Liver (tissue), 9 donors: ENCODE measurements around the gene OLIG2. TPM values are rescaled to one million over a fixed set of nuclear protein-coding genes. Genes with fewer than 3 reads are reported as not detected.

ENCODE experiments used
- DNase-seq: peaks from one replicate; pipeline ENCODE4 v3.0.0-alpha.2; 2017; ENCODE audit warnings: low spot score
- H3K27ac ChIP-seq, 2 donors: one replicate each; pipeline ENCODE4 v1.7.0; 2013; ENCODE audit warnings: inconsistent platforms in 2 of 2, low read length in 2 of 2, control low read depth in 1 of 2, low read depth in 1 of 2, mild to moderate bottlenecking in 1 of 2
- H3K27me3 ChIP-seq, 4 donors: one replicate each; pipeline versions ENCODE4 v1.6.1 to v1.7.0; 2013; ENCODE audit warnings: low read length in 3 of 4, inconsistent platforms in 1 of 4, mild to moderate bottlenecking in 1 of 4, moderate library complexity in 1 of 4; ENCODE audit not compliant: control insufficient read depth in 4 of 4, insufficient read depth in 4 of 4
- H3K36me3 ChIP-seq, 4 donors: one replicate each; pipeline versions ENCODE4 v1.6.1 to v1.7.0; 2013; ENCODE audit warnings: low read length in 3 of 4, mild to moderate bottlenecking in 3 of 4, low read depth in 1 of 4, moderate library complexity in 1 of 4; ENCODE audit not compliant: control insufficient read depth in 4 of 4, insufficient read depth in 3 of 4
- H3K4me1 ChIP-seq, 4 donors: one replicate each; pipeline versions ENCODE4 v1.6.1 to v1.7.0; 2013; ENCODE audit warnings: low read length in 3 of 4, mild to moderate bottlenecking in 3 of 4, moderate library complexity in 1 of 4; ENCODE audit not compliant: control insufficient read depth in 4 of 4, insufficient read depth in 4 of 4
- H3K4me3 ChIP-seq, 3 donors: one replicate each; pipeline versions ENCODE4 v1.6.1 to v1.7.0; 2013; ENCODE audit warnings: low read length in 3 of 3, control low read depth in 1 of 3, low read depth in 1 of 3, mild to moderate bottlenecking in 1 of 3
- H3K9ac ChIP-seq, 2 donors: one replicate each; pipeline ENCODE4 v1.7.0; 2013; ENCODE audit warnings: low read length in 2 of 2, mild to moderate bottlenecking in 2 of 2, moderate library complexity in 2 of 2, control low read depth in 1 of 2, low read depth in 1 of 2
- H3K9me3 ChIP-seq, 4 donors: one replicate each; pipeline versions ENCODE4 v1.6.1 to v1.7.0; 2013; ENCODE audit warnings: low read length in 3 of 4; ENCODE audit not compliant: control insufficient read depth in 4 of 4
- ATF3 ChIP-seq: IDR thresholded peaks from 2 replicates; pipeline ENCODE4 v1.6.1; 2016; ENCODE audit warnings: antibody characterized with exemption
- EGR1 ChIP-seq, 2 donors: IDR thresholded peaks; 2 replicates each; pipeline ENCODE4 v1.6.1; 2016 to 2018; ENCODE audit warnings: antibody characterized with exemption in 2 of 2, low read depth in 2 of 2
- FOXA1 ChIP-seq: IDR thresholded peaks from 2 replicates; pipeline ENCODE4 v1.6.1; 2016; ENCODE audit warnings: antibody characterized with exemption
- FOXA2 ChIP-seq: IDR thresholded peaks from 2 replicates; pipeline ENCODE4 v1.6.1; 2016; ENCODE audit warnings: antibody characterized with exemption
- GABPA ChIP-seq, 2 donors: IDR thresholded peaks in 1 of 2; conservative IDR thresholded peaks in 1 of 2; 2 replicates each; pipeline ENCODE4 v1.6.1; 2016; ENCODE audit warnings: antibody characterized with exemption in 2 of 2, mild to moderate bottlenecking in 1 of 2, moderate library complexity in 1 of 2
- HNF4A ChIP-seq, 2 donors: conservative IDR thresholded peaks; 2 replicates each; pipeline ENCODE4 v1.6.1; 2016; ENCODE audit warnings: antibody characterized with exemption in 2 of 2, mild to moderate bottlenecking in 2 of 2
- HNF4G ChIP-seq: IDR thresholded peaks from 2 replicates; pipeline ENCODE4 v1.6.1; 2016; ENCODE audit warnings: antibody characterized with exemption
- MAX ChIP-seq: IDR thresholded peaks from 2 replicates; pipeline ENCODE4 v1.6.1; 2016; ENCODE audit warnings: antibody characterized with exemption
- NR2F2 ChIP-seq: IDR thresholded peaks from 2 replicates; pipeline ENCODE4 v1.6.1; 2016; ENCODE audit warnings: antibody characterized with exemption
- RAD21 ChIP-seq, 2 donors: IDR thresholded peaks; 2 replicates each; pipeline ENCODE4 v1.6.1; 2016; ENCODE audit warnings: antibody characterized with exemption in 2 of 2, mild to moderate bottlenecking in 2 of 2
- REST ChIP-seq: IDR thresholded peaks from 2 replicates; pipeline ENCODE4 v1.6.1; 2016; ENCODE audit warnings: antibody characterized with exemption, mild to moderate bottlenecking
- RXRA ChIP-seq, 2 donors: IDR thresholded peaks; 2 replicates each; pipeline ENCODE4 v1.6.1; 2017 to 2018; ENCODE audit warnings: antibody characterized with exemption in 2 of 2, mild to moderate bottlenecking in 1 of 2
- SP1 ChIP-seq: IDR thresholded peaks from 2 replicates; pipeline ENCODE4 v1.6.1; 2018; ENCODE audit warnings: antibody characterized with exemption, mild to moderate bottlenecking
- TAF1 ChIP-seq: conservative IDR thresholded peaks from 2 replicates; pipeline ENCODE4 v1.6.1; 2016; ENCODE audit warnings: antibody characterized with exemption, mild to moderate bottlenecking
- YY1 ChIP-seq: IDR thresholded peaks from 2 replicates; pipeline ENCODE4 v1.6.1; 2016; ENCODE audit warnings: antibody characterized with exemption, mild to moderate bottlenecking
- ZBTB33 ChIP-seq: IDR thresholded peaks from 2 replicates; pipeline ENCODE4 v1.6.1; 2016; ENCODE audit warnings: antibody characterized with exemption
- WGBS: extraction: QIAGEN DNeasy Blood & Tissue Kit; methylation state at CpG from one replicate; pipeline ENCODE4 v1.1.7; 2013; 5-methylcytosine and 5-hydroxymethylcytosine counted together
- polyA plus RNA-seq, 2 donors: library from polyadenylated mRNA; stranded (reverse) in 1 of 2; unstranded in 1 of 2; fragments of 200-250 nt in 1 of 2; fragments of >200 nt in 1 of 2; fragmentation: Nextera tagmentation in 1 of 2; extraction: Ambion mirVana in 1 of 2; gene quantifications; one replicate each; pipeline versions ENCODE4 v1.2.1 to v1.2.3, GENCODE V29; 2013 to 2015
- total RNA-seq, 2 donors: library from RNA; depleted of rRNA; stranded (reverse); fragments of >200 nt; gene quantifications; one replicate each; pipeline ENCODE4 v1.2.3, GENCODE V29; 2014
- donor health status: healthy.
- donor health status: healthy.
- donor health status: healthy.
- donor health status: healthy.
- donor health status: healthy.

The OLIG2 gene
- total and polyA plus RNA-seq, 4 donors: not detected

- no peak overlapping the region for H3K27ac ChIP-seq
- TF ChIP-seq SP1 (no peak), REST (no peak)
- no peaks in the 10 kb centered on the region for H3K36me3 ChIP-seq
- peaks cover 0 to 8% (median 0%) of the 10 kb centered on the region in 4 donors for H3K27me3 ChIP-seq
- DNase-seq: no peak
- no peak overlapping the region for H3K9ac ChIP-seq
- H3K9me3 ChIP-seq: no peaks in the 10 kb centered on the region
- no peaks in the 10 kb centered on the region for H3K4me1 ChIP-seq
- WGBS: 76% methylated on average over 7 of the region's 7 CpGs
- no peak overlapping the region for H3K4me3 ChIP-seq
Observed at GRCh38 chr21:32981096-32981495, 44.6 kb upstream of the OLIG2 start.

- H3K4me1 ChIP-seq: no peaks in the 10 kb centered on the region
- H3K27me3 ChIP-seq: peaks cover 0 to 3% (median 2%) of the 10 kb centered on the region in 4 donors
- no peak overlapping the region for H3K9ac ChIP-seq
- WGBS: 54% methylated on average over 6 of the region's 6 CpGs
- H3K36me3 ChIP-seq: no peaks in the 10 kb centered on the region
- TF ChIP-seq FOXA1: no peak
- TF ChIP-seq RXRA (IDR thresholded peaks at IDR 0.05): no peak
- TF ChIP-seq HNF4A (conservative IDR thresholded peaks at IDR 0.05): no peak
- no peak for TF ChIP-seq ZBTB33
- TF ChIP-seq FOXA2: no peak
- no peak for TF ChIP-seq MAX
- TF ChIP-seq TAF1: no peak
- TF ChIP-seq NR2F2: no peak
- no peak for TF ChIP-seq HNF4G
- no peak for TF ChIP-seq YY1
- TF ChIP-seq GABPA (IDR thresholded peaks at IDR 0.05 in 1 of 2, conservative IDR thresholded peaks at IDR 0.05 in 1 of 2): no peak
- TF ChIP-seq ATF3: no peak
- no peak for TF ChIP-seq RAD21 (IDR thresholded peaks at IDR 0.05)
- no peak for TF ChIP-seq REST
- TF ChIP-seq EGR1 (IDR thresholded peaks at IDR 0.05; ENCODE audit: low read depth in 2 of 2): no peak
- H3K4me3 ChIP-seq: no peak overlapping the region
- H3K27ac ChIP-seq: no peak overlapping the region
- DNase-seq: no peak
- H3K9me3 ChIP-seq: peaks cover 0 to 2% (median 0%) of the 10 kb centered on the region in 4 donors
Observed at GRCh38 chr21:32990666-32991065, 35.1 kb upstream of the OLIG2 start.
